Stomach (tissue), 4 donors: Measurements from ENCODE around the gene PLS1.

Source experiments
- POLR2A ChIP-seq, 4 donors: fragments of 450-650 bp; IDR thresholded peaks; one replicate each; pipeline ENCODE4 v1.6.1; 2016; ENCODE audit warnings: antibody characterized with exemption in 4 of 4, control low read depth in 2 of 4, mild to moderate bottlenecking in 1 of 4, moderate library complexity in 1 of 4
- POLR2AphosphoS5 ChIP-seq, 3 donors: sonication (generic); formaldehyde crosslinking; IDR thresholded peaks; one replicate each; pipeline ENCODE4 v1.6.1; 2016; ENCODE audit warnings: antibody characterized with exemption in 3 of 3
- TF ChIP-seq, protein P1 (sequence below), 7 experiments: fragments of 450-650 bp in 4 of 7; fragments of 200-600 bp in 3 of 7; sonication (generic) in 3 of 7; IDR thresholded peaks; one replicate each; pipeline ENCODE4 v1.5.1; 2016 to 2019; ENCODE audit warnings: antibody characterized with exemption in 7 of 7, control low read depth in 2 of 7, mild to moderate bottlenecking in 1 of 7

DNA sequence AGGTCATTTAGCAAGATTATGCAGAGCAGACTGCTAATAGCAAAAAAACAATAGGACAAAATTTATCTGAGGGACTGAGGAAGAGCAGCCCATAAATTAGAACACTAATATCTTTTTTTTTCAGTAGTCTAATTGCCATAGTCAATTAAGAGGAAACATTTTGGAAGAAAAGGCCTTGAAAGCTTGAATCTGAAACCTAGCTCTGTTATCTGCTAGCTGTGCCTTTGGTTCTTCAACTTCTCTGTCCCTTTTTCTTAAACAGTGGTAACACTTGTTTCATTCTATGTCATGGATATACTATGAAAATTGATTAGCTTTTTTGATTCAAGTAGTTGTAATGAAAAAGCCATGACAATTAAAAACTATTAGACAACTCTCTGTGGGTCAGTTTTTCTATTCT lies 19.4 kb upstream of the PLS1 start:
- TF ChIP-seq POLR2A (IDR thresholded peaks at IDR 0.05): no peak
- TF ChIP-seq, protein P1, sequence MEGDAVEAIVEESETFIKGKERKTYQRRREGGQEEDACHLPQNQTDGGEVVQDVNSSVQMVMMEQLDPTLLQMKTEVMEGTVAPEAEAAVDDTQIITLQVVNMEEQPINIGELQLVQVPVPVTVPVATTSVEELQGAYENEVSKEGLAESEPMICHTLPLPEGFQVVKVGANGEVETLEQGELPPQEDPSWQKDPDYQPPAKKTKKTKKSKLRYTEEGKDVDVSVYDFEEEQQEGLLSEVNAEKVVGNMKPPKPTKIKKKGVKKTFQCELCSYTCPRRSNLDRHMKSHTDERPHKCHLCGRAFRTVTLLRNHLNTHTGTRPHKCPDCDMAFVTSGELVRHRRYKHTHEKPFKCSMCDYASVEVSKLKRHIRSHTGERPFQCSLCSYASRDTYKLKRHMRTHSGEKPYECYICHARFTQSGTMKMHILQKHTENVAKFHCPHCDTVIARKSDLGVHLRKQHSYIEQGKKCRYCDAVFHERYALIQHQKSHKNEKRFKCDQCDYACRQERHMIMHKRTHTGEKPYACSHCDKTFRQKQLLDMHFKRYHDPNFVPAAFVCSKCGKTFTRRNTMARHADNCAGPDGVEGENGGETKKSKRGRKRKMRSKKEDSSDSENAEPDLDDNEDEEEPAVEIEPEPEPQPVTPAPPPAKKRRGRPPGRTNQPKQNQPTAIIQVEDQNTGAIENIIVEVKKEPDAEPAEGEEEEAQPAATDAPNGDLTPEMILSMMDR (IDR thresholded peaks at IDR 0.05): no peak
- TF ChIP-seq POLR2AphosphoS5 (IDR thresholded peaks at IDR 0.05): no peak
